H1 (cell line): ENCODE measurements around the gene ARHGEF10L. TPM values are rescaled to one million over a fixed set of nuclear protein-coding genes. Genes with fewer than 3 reads are reported as not detected.

Experiments used
- CEBPB ChIP-seq: IDR thresholded peaks from 2 replicates; pipeline ENCODE4 v1.6.1; 2012; ENCODE audit warnings: low read depth, low read length
- CTBP2 ChIP-seq: IDR thresholded peaks from 2 replicates; pipeline ENCODE4 v1.7.0; 2011; ENCODE audit warnings: borderline replicate concordance, mild to moderate bottlenecking, moderate library complexity, mixed read lengths, low read length; ENCODE audit not compliant: insufficient read depth, insufficient read length
- KDM4A ChIP-seq: IDR thresholded peaks from one replicate; pipeline ENCODE4 v1.7.1; 2012; ENCODE audit warnings: low read depth, mild to moderate bottlenecking, moderate library complexity, low read length, inconsistent platforms; ENCODE audit not compliant: severe bottlenecking
- MAFK ChIP-seq: IDR thresholded peaks from 2 replicates; pipeline ENCODE4 v1.6.1; 2012; ENCODE audit warnings: low read depth, mild to moderate bottlenecking, improper control_type of control experiment, low read length
- SP2 ChIP-seq: IDR thresholded peaks from 2 replicates; pipeline ENCODE4 v1.6.1; 2012; ENCODE audit warnings: mild to moderate bottlenecking, low read length, inconsistent platforms
- polyA plus RNA-seq, 7 experiments: library from polyadenylated mRNA; depleted of rRNA in 3 of 7; stranded (reverse) in 5 of 7; unstranded in 2 of 7; fragments of >200 nt in 5 of 7; fragments of 200-250 nt in 2 of 7; gene quantifications; 1 replicate in 5 of 7; 2 replicates in 1 of 7; 4 replicates in 1 of 7; pipeline versions ENCODE4 v1.2.1 to v1.2.3, GENCODE V29; 2011 to 2013; ENCODE audit warnings: missing spikeins in 2 of 7, mixed read lengths in 2 of 7
- total RNA-seq: library from RNA; stranded (reverse); fragmentation: NEBNext Ultra II Directional; extraction: Animal tissue kit (Norgen Biotek cat#: 25700); gene quantifications from 2 replicates; pipeline ENCODE4 v1.2.1, GENCODE V29; 2021
- TF ChIP-seq, protein P1 (sequence below): fragments of 300-600 bp; sonication (generic); IDR thresholded peaks from 2 replicates; pipeline ENCODE4 v1.7.1; 2012; ENCODE audit warnings: low read length, moderate library complexity, mild to moderate bottlenecking, inconsistent platforms; ENCODE audit not compliant: insufficient replicate concordance
- TF ChIP-seq, protein P2 (sequence below): IDR thresholded peaks from 2 replicates; pipeline ENCODE4 v1.6.1; 2011; ENCODE audit warnings: low read length, improper control_type of control experiment
- TF ChIP-seq, protein P3 (sequence below): IDR thresholded peaks from 2 replicates; pipeline ENCODE4 v1.6.1; 2012; ENCODE audit warnings: inconsistent platforms

Gene ARHGEF10L
- total and polyA plus RNA-seq, 2 of the 8 experiments (the other 6 are each of a cell fraction or from before 2014, with no cell fraction given), result 33.6 to 39.6 TPM

DNA sequence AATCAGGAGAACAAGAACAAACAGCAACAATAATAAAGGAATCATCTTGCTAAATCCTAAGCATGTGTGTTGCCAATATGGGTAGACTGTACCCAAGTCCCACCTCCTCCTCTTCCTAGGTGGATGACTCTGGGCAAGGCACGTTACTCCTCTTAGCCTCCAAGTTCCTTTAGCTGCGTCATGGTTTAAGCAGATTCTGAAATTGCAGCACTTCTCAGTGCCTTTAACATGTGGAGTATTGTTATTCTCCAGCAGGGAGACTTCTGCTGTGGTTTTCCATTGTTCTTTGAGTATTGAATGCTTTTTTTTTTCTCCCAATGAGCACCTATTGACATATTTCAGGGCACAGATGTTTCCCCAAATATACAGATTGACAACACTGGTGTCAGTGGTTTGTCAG, 15.5 kb downstream of the ARHGEF10L start (continued):
- TF ChIP-seq, protein P1, sequence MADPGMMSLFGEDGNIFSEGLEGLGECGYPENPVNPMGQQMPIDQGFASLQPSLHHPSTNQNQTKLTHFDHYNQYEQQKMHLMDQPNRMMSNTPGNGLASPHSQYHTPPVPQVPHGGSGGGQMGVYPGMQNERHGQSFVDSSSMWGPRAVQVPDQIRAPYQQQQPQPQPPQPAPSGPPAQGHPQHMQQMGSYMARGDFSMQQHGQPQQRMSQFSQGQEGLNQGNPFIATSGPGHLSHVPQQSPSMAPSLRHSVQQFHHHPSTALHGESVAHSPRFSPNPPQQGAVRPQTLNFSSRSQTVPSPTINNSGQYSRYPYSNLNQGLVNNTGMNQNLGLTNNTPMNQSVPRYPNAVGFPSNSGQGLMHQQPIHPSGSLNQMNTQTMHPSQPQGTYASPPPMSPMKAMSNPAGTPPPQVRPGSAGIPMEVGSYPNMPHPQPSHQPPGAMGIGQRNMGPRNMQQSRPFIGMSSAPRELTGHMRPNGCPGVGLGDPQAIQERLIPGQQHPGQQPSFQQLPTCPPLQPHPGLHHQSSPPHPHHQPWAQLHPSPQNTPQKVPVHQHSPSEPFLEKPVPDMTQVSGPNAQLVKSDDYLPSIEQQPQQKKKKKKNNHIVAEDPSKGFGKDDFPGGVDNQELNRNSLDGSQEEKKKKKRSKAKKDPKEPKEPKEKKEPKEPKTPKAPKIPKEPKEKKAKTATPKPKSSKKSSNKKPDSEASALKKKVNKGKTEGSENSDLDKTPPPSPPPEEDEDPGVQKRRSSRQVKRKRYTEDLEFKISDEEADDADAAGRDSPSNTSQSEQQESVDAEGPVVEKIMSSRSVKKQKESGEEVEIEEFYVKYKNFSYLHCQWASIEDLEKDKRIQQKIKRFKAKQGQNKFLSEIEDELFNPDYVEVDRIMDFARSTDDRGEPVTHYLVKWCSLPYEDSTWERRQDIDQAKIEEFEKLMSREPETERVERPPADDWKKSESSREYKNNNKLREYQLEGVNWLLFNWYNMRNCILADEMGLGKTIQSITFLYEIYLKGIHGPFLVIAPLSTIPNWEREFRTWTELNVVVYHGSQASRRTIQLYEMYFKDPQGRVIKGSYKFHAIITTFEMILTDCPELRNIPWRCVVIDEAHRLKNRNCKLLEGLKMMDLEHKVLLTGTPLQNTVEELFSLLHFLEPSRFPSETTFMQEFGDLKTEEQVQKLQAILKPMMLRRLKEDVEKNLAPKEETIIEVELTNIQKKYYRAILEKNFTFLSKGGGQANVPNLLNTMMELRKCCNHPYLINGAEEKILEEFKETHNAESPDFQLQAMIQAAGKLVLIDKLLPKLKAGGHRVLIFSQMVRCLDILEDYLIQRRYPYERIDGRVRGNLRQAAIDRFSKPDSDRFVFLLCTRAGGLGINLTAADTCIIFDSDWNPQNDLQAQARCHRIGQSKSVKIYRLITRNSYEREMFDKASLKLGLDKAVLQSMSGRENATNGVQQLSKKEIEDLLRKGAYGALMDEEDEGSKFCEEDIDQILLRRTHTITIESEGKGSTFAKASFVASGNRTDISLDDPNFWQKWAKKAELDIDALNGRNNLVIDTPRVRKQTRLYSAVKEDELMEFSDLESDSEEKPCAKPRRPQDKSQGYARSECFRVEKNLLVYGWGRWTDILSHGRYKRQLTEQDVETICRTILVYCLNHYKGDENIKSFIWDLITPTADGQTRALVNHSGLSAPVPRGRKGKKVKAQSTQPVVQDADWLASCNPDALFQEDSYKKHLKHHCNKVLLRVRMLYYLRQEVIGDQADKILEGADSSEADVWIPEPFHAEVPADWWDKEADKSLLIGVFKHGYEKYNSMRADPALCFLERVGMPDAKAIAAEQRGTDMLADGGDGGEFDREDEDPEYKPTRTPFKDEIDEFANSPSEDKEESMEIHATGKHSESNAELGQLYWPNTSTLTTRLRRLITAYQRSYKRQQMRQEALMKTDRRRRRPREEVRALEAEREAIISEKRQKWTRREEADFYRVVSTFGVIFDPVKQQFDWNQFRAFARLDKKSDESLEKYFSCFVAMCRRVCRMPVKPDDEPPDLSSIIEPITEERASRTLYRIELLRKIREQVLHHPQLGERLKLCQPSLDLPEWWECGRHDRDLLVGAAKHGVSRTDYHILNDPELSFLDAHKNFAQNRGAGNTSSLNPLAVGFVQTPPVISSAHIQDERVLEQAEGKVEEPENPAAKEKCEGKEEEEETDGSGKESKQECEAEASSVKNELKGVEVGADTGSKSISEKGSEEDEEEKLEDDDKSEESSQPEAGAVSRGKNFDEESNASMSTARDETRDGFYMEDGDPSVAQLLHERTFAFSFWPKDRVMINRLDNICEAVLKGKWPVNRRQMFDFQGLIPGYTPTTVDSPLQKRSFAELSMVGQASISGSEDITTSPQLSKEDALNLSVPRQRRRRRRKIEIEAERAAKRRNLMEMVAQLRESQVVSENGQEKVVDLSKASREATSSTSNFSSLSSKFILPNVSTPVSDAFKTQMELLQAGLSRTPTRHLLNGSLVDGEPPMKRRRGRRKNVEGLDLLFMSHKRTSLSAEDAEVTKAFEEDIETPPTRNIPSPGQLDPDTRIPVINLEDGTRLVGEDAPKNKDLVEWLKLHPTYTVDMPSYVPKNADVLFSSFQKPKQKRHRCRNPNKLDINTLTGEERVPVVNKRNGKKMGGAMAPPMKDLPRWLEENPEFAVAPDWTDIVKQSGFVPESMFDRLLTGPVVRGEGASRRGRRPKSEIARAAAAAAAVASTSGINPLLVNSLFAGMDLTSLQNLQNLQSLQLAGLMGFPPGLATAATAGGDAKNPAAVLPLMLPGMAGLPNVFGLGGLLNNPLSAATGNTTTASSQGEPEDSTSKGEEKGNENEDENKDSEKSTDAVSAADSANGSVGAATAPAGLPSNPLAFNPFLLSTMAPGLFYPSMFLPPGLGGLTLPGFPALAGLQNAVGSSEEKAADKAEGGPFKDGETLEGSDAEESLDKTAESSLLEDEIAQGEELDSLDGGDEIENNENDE, result no peak
- TF ChIP-seq, protein P2, sequence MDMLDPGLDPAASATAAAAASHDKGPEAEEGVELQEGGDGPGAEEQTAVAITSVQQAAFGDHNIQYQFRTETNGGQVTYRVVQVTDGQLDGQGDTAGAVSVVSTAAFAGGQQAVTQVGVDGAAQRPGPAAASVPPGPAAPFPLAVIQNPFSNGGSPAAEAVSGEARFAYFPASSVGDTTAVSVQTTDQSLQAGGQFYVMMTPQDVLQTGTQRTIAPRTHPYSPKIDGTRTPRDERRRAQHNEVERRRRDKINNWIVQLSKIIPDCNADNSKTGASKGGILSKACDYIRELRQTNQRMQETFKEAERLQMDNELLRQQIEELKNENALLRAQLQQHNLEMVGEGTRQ, result no peak
- TF ChIP-seq MAFK, result no peak
- no peak for TF ChIP-seq SP2
- TF ChIP-seq KDM4A, result no peak
- TF ChIP-seq, protein P3, sequence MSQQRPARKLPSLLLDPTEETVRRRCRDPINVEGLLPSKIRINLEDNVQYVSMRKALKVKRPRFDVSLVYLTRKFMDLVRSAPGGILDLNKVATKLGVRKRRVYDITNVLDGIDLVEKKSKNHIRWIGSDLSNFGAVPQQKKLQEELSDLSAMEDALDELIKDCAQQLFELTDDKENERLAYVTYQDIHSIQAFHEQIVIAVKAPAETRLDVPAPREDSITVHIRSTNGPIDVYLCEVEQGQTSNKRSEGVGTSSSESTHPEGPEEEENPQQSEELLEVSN, result no peak
- TF ChIP-seq CEBPB, result no peak
- TF ChIP-seq CTBP2, result no peak
